Measurements from ENCODE around the gene RBM17.
"Not testable (repeated sequence)": the region's sequence is repeated elsewhere in the genome, so short reads cannot be mapped to it uniquely, and the experiment has no call there.

Gene RBM17

DNA sequence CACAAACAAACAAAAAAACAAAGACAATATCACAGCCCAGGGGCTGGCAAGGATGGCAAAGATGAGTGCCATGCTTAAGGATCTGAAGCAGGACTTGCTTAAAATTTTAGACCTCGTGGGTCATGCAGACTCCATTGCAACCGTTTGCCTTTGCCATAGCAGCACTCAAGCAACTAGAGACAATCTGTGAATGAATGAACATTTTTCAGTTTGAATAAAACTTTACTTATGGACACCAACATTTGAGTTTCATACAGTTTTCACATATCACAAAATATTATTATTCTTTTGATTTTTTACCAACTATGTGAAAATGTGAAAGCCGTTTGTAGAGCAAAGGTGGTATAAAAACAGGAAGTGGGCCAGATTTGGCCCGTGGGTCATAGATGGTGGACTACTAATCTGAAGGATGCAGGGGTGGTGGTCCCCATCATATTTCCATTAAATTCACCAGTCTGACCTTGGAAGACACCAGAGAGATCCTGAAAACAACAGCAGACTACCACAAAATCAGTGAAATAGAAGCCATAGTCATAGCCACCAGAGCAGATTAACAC lies 8.3 kb upstream of the RBM17 start:
- DNase-seq, result no peak

DNA sequence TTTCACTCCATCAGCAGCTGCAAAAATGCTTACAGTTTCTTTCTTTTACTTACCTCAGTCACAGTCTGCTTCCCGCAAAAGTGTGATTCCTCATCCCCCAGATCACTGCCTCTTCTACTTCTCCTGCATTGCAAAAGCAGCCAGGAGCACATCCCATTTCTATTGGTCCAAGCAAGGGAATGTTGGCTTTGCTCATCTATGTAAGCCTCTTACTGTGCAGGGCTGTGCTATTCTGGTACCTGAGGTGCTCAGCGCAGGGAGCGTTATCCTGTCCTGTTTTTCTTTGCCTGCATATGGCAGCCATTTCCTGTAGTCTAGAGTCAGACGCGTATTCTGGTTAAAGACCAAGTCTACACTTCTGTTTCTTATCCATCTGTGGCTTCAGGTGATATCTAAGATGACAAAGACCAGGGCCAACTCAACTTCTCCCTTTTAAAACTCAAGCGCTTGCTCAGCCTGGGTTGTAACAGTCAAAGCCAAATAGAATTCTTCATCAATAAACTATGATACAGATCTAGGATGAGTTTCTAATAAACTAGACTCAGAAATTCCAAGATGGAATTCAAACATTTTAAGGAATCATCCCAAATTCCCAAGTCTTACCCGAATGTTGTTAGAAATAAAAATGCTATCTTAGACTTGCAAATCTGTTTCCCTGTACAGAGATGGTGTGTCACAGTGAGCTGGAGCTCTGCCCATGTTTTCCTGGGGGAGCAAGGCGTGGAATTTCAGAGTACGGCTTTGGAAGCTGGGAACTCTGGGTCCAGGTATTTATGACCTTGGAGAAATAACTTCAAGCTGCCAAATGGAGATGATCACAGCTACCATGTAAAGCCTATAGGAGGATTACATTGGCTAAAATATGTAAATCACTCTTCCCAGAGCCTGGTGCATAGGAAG lies 6.1 kb upstream of the RBM17 start:
- no peak for DNase-seq

DNA sequence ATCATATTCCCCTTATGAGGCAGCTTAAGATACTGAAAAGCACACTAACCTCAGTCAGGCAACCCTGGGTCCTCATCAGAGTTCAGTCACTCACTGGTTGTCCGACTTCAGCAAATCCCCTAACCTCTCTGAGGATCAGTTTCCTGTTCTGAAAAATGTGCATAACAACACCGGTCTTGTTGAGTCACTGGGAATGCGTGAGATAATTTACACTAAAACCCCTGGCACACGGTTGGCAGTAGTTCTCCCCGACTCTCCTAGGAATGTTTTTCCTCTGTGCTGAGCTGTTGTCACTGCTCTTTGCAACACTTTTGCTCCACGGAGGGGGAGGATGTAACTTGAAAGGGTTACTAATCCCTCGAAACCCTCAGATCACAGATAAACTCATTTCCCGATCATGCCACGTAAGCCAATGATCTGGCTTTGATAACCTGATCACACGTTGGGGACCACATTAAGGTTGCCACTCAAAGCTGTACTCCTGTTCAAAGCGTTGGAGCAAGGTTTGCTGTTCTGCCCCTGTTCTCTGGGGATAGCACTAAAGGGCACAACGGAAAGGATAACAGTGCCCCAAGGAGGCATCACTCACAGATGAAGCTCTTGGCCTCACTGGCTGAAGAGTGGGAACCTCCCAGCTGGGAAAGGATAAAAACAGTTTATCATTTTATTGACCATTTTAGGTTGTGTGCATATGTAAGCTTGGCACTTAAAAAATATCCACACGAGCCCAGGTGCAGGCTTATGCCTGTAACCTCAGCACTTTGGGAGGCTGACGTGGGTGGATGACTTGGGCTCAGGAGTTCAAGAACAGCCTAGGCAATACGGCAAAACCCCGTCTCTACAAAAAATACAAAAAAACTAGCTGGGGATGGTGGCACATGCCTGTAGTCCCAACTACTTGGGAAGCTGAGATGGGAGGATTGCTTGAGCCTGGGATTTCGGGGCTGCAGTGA lies 5.0 kb upstream of the RBM17 start:
- no peak for DNase-seq

DNA sequence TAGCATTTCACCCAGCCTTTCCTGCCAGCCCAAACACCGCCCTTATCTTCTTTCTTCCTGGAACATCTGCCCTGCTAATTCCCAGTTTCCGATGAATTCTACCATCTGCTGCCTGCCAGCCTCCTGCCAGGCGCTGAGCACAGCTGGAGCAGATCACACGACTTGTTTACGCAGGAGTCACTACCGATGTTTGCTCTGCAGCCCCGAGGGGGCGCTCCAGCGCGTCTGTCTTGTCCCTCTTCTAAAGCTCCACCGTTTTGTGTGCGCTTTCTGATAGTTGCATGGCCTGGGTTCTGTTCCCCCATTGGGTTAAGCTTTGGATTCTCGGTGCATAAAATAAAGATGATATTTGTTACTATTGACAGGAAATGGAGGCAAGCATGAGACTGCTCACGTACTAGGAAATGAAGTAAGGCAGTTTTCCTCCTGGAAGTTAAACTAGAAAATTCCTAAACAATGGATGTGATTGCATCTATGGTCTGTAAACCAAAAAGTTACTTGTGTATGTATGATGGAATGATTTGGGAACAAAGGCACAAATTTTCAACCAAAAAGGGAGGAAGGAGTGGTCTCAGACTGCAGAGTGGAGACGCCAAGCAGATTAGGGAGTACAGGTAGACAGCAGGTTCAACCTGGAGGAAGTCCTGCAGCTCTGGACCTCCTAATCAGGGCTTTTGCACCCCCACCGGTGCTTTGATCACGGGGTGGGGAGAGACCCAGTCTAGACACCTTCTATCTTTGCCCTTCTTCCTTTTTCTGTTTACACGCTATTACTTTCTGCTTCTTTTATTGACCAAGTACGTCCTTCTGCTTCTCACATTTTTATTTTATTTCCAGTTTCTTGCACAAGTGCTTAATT lies 2.2 kb upstream of the RBM17 start:
- peak; percentile 94 for DNase-seq

DNA sequence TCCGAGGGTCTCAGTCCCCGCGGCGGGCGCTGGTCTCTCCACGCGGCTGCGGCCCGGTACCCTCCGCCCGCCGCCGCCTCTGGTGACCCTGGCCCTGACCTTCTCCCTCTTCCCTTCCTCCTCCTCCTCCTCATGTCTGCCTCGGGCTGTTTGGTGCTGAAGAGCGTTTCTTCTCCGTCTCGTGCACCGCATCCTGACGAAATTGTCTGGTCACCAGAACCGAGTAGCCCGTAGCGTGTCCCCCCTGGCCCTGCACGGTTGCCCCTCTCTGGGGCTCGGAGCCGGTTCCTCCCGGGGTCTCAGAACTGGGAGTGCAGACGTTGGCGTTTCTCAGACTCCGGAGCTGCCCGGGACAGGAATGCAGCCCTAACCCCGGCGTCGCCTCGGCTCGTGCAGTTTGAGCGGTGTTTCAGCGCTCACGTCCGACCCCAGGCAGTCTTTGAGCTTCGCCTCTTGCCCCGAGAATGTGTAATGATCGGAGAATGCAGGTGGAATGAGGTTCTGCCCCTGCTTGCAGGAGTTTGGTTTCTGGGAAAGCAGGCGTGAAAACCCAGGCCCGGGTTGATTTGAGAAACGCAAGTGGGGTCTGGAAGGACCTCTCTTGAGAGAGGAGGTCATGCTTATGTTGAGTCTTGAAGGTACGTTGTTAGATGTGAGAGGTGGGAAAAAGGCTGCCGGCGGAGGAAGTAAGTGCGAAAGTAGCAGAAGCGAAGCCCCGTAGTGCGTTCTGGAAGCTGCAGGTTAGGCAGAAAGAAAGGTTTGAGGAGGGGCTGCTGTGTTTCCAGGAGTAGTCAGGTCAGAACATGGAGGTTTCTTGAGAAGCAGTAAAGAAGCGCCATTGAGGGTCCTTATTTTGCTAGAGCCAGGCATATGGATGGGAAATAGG lies 743 bp downstream of the RBM17 start:
- peak; percentile 45 for DNase-seq

DNA sequence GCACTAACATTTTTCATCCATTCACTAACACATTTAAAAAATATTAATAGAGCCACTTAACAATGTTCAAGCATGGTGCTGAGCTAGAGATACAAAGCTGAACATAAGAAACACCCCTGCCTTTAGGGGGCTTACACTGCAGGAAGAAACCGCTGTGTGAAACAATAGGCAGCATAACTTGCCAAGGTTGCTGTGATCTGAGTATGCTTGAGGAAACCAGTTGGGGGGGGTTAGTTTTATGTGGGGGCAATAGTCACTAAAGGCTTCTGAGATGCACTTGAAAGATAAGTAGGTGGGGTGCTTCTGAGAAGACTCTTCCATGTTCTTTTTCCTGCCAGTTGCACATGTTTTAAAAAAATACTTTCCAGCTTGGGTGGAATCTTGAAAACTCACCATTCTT lies 2.8 kb downstream of the RBM17 start:
- no peak for DNase-seq

DNA sequence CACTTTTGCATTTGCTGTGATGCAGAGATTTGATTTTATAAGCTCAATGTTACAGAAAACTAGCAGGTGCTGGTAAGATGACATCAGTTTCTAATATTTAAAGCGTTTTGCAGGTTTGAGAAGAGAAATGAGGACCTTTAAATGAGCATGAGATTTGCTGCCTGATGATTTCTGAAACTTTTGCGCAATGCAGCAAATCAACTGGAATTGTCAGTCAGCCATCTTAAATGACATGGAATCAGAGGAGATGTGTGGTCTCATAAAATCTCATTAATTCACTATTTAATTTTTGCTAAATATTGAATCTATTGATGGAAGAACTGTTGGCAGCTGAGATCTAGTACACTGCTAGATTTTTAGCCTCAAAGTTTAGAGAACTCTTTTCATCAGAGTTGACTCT lies 3.9 kb downstream of the RBM17 start:
- DNase-seq, result no peak

DNA sequence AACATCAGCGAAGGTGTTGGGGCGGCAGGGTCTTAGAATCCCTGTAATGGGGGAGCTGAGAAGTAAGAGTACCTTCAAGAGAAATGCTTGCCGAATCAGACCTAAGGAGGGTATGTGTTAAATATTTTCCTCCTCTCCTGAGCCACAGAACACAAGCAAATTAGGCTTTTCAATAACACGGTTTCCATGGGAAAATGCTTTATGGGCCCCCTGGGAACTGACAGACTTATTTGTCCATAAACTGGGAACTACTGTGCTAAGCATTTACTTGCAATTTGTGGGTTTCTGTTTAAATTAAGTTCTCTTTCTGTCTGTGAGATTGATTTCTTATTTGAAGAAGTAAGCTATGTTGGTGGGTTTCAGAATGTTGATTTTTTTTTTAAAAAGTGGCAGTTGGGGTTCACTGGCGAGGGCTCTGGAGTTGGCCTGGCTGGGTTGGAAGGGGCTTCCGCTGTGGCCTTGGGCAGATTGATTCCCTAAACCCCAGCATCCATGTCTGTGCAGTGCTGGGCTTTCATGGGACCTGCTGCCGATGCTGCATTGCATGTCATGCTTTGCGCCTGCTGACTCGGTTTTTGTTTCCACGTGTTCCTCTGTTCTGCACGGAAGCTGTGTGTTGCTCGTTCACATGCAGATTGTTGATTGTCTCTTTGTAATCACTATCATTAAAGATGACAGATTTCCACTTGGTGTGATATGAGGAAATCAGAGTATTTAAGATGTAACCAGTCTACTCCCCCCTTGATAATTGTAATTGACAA lies 7.2 kb downstream of the RBM17 start:
- no peak for DNase-seq

DNA sequence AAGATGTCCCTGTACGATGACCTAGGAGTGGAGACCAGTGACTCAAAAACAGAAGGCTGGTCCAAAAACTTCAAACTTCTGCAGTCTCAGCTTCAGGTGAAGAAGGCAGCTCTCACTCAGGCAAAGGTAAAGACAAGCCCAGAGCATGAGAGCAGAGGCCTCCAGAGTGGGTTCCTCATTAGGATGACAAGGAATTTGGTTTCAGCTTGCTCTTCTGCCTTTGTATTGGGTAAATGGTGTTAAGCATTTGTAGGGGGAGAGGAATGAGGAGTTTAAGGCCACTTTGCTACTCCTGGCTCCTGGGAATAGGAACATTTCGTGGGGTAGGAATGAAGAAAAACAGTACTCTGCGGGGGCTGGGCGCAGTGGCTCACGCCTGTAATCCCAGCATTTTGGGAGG lies 8.2 kb downstream of the RBM17 start:
- DNase-seq, result no peak

DNA sequence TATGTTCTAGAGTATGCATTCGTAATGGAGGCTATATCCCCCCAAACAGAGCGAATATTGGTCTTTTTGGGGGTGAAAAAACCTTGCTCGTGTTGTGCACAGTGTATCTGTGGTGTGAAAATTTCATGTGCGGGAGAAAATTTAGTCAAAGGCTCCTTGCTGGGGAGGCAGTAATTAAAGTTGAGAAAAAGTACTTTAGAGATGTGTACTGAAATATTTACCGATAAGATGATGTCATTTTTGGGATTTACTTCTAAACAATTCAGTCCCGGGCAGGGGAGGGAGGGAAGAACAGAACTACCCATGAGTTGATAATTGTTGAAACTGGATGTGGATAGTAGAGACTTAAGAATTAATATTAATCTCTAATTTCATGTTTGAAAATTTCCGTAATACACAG lies 9.3 kb downstream of the RBM17 start:
- no peak for DNase-seq

DNA sequence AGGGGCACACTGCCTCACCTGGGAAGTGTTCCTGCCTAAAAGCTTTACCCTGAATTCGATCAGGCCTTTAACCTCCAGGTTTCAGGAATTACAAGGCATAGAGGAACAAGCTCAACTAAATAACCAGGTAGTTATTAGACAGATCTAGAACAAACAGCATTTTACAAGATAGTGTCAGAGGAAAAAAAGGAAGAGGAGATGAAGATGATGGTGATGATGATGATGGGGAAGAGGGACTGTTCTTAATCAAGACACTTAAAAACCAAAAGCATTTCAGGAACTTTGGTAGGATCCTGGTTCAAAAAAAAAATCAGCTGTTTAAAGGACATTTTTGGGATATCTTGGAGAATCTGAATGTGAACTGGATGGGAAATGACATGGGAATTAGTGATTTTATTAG lies 11.5 kb downstream of the RBM17 start:
- DNase-seq, result no peak

DNA sequence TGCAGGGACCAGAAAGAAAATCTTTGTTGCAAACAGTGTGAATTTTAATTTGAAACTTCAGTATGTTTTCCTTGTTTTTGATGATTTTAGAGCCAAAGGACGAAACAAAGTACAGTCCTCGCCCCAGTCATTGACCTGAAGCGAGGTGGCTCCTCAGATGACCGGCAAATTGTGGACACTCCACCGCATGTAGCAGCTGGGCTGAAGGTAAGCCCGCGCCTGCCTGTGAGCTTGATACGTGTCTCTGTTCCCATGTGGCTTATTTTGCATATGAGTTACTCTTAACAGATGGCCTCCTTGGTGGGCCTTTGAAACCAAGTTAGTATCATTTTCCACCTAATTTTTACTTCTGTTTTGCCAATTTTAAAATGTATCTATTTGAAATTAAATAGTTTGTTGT lies 12.3 kb downstream of the RBM17 start:
- no peak for DNase-seq

DNA sequence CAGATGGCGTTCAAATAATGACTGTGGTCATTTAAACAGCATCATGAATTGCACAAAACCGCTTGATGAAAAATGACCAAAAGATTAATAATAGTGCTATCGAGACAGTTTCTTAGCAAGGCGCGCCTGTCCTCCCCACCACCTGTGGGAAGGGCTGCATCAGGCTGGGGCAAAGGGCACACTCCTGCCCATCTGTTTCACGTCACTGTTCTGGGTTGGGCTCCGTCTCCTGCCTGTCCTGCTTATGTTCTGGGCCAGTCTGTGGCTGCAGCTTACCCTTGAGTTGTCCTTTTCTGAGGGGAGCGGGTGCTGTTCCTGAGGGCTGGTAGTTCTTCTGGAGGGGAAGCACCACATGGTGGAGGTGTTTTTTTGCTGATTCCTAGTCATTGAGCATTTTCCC lies 13.3 kb downstream of the RBM17 start:
- DNase-seq, result no peak

DNA sequence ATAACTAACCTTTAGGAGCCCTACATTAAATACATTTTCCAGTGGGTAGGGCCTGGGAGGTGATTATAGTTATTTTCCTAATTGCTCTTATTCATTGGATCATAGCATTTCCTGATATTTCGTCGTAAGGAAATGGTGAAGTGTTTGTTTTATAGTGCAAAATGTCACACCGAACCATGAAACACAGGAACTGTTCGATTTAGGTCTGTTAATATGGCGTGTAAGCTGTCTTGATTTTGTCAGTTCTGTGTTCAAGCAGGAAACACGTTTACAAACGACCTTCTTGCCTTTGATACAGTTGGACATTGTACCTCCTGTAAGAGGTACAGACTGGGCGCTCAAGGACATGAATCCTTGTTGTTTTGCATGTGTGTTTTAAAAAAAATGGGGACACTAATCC lies 14.8 kb downstream of the RBM17 start:
- no peak for DNase-seq

DNA sequence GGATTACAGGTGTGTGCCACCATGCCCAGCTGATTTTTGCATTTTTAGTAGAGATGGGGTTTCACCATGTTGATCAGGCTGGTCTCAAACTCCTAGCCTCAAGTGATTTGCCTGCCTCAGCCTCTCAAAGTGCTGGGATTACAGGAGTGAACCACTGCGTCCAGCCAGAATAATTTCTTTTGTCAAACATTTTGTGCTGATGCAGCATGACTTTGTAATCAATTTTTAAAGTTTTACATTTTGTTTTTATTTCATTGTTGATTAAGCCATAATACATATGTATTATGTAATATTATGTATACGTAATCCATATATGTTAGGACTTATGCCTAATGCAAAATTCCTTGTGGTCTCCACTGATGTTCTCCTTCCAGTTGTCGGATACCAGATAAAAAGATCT lies 18.8 kb downstream of the RBM17 start:
- DNase-seq, result not testable (repeated sequence)

DNA sequence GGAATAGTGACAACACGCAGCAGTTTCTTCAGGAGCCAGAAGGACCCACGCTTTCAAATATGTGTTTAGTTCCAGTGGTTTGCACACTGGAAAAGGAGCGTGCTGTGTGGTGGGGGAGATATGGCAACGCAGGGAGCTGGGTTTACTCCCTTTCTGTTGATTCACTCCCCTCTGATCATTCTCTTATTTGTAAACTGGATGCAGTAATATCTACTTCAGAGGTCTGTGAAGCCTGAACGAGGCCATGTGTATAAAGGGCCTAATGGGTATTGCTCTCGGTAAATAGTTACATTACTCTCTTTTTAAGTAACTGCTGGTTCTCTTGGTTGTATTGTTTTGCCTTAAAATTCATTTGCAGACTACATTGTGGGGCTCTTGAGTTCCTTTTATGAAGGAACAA lies 19.2 kb downstream of the RBM17 start:
- no peak for DNase-seq

DNA sequence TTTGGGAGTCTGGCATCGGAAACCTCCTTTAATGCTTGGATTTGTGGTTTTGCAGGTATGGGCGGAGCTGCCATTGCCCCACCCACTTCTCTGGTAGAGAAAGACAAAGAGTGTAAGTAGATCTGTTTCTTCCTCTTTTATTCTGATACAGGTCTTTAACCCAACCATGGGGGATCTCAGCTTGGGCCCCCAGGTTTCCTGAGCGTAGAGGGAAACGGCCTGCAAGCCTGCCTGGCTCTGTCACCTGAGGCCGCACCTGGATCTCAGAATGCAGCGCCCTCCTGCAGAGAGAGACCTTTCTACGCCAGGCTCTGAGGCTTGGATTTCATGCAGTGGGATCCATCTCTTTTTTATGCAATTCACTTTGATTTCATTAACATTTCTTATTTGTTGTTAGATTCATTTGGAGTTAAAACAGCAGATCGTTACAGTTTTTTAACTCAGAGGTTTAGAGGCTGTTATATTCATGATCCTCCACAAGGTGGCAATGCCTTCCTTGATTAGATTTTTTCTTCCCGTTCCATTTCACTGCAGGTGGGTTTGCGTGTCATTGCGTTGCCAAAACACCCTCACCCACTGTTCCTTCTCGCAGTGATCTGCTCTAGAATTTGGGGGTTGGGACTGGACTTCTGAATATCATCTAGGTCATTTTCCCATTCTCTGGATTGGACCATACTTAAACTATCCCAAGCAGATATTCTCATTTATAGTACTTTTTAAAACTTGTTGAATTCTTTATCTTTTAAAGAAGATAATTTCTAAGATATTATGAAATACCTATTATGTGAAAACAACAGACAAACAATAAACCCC lies 20.0 kb downstream of the RBM17 start:
- DNase-seq, result peak; percentile 59

DNA sequence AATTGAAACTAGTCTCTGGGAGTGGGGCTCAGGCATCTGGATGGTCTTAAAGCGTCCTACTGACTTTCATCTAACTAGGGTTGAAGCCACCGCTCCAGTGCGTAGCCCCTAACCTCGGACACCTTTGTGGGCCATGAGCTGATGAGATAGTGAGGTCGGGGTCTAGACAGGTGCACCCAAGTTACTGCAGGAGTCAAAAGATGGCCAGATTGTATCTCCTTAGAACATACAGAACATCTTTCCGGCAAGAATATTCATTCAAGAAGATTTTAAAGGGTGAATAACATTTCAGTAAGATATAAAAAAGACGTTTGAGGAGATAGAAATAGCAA lies 20.6 kb downstream of the RBM17 start:
- no peak for DNase-seq

DNA sequence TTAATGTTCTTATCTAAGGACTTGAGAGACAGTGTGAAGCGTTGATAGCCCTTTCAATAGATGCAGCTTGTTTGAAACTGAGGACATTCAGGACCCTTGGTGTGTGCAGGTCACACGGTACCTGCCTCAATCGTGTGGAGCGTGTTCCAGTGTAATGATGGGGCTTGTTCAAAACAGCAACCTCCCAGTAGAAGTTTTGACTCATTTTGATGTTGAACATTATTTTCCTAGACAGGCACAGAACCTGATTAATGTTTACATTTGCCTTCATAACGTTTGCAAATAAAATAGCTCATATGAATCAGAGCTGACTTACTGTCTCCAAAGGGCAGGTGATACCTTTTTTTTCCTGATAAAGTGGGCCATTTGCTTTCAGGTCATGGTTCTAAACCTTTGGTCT lies 21.3 kb downstream of the RBM17 start:
- DNase-seq, result no peak

DNA sequence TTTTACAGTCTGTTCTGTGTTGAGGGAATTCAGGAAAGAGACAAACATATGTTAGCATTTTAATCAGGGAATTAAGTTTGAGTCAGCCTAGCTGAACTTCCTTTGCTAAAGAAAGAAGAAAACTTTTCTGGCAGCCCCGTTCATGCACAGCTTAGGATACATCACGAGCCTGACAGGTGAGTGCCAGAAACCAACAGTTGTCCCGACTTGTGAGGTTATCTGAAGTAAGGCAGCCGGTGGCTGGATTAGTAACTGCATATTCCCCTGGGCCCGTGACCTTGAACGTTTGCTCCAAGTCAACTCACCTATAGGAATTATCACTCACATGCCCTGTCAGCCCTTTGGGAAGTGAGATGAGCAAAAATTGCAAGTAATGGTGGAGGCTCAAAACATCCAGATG lies 24.1 kb downstream of the RBM17 start:
- DNase-seq, result no peak

Data from RPMI8226 (cell line).